Epithelial cell of prostate (primary cell): Measurements from ENCODE around the gene CNNM2.
"Not testable (repeated sequence)": the region's sequence is repeated elsewhere in the genome, so short reads cannot be mapped to it uniquely, and the experiment has no call there.

Source experiments
- DNase-seq: peaks from one replicate; pipeline ENCODE4 v3.0.0-alpha.2; 2011; ENCODE audit warnings: low read depth, low spot score
- H3K27ac ChIP-seq: fragments of 450-650 bp; 2 replicates; pipeline ENCODE4 v1.5.1; 2017; ENCODE audit warnings: mild to moderate bottlenecking

The CNNM2 gene

GRCh38 chr10:103124420-103125096, 206.5 kb downstream of the CNNM2 start:
- no peak overlapping the region for H3K27ac ChIP-seq
- DNase-seq: no peak

DNA sequence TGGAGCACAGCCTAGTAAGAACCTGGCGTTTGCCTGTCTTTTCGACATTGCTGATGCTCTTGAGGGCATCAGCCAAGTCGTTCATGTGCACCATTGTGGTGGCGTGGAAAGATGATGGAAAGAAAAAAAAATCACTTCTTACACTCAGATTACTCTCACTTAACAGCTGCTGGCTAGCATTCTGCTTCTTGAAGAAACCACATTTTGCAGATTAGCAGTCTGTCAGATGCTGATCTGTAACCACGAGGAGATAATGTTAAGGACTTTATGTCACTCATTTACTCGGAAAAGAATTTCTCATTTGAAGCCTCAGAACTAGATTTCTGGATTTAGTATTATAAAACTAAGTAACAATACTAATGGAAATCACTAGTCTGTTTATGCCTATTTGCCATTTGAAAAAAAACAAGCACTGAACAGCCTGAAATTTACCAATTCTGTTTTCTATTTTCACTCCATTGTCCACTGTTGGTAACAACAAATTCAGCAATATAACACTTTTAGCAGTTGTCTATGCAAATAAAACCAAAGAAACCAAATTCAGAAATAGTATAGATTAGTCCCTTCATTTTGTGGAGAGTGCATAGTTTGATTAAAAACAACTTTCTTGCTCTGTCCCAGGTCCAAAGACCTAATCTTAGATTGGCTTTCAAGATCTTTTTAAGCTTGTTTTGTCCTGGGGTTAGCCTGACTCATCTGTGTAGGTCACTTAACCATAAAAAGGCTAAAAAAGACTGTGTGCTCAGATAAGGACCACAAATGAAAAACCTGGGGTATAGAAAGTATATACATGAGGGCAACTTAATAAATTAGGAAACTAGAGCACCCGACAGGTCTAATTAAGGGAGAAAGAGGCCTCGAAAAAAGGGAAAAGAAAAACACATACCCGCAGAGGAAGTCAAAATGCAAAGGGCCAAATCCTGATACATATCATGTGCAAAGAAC, 207.5 kb downstream of the CNNM2 start:
- no peak overlapping the region for H3K27ac ChIP-seq

DNA sequence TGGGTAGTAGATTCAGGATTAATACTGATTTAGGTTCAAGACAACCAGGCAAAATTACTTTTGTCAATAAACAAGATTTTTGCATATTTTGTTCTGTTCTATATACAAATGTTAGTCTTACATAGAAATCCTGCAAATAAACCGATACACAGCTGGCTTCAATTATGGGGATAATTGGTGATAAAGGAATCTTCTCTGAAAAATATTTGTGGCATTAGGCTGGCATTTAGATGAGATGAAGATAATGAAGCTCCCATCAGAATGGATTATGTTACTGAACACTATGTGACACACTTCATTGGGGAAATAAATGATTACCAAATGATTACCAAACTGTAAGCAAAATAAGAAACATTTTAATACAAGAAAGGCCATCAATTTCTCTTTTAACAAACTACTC, 209.1 kb downstream of the CNNM2 start:
- no peak overlapping the region for H3K27ac ChIP-seq
- DNase-seq: no peak

More for the DNA sequence above, 207.5 kb downstream of the CNNM2 start:
- DNase-seq: no peak

GRCh38 chr10:103130180-103130579, 212.1 kb downstream of the CNNM2 start:
- not testable (repeated sequence) for H3K27ac ChIP-seq, DNase-seq

- peak overlapping the region; percentile 0 for H3K27ac ChIP-seq
- no peak for DNase-seq
These were observed 212.8 kb downstream of the CNNM2 start for GRCh38 chr10:103130910-103131309.

- not testable (repeated sequence) for H3K27ac ChIP-seq, DNase-seq
These were observed 217.1 kb downstream of the CNNM2 start for GRCh38 chr10:103135168-103135567.

DNA sequence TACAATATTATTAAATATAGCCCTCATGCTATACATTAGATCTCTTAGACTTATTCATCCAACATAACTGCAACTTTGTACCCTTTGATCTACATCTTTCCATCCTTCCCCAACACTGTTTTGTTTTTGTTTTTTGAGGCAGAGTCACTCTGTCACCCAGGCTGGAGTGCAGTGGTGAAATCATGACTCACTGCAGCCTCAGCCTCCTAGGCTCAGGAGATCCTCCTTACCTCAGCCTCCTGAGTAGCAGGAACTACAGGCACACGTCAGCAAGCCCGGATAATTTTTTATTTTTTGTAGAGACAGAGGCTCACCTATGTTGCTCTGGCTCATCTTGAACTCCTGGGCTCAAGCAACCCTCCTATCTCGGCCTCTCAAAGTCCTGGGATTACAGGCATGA, 221.7 kb downstream of the CNNM2 start:
- no peak overlapping the region for H3K27ac ChIP-seq
- no peak for DNase-seq
